Stimulated activated CD4-positive, alpha-beta T cell treated with anti-CD3 and anti-CD28 coated beads, Interleukin-1b, Interleukin-23, amount 100 ng/mL, for 48 hours (primary cell): ENCODE results near the gene PDGFC.

ENCODE experiments used
- DNase-seq: peaks from one replicate; pipeline ENCODE4 v3.0.0-alpha.2; 2020

Gene PDGFC

GRCh38 chr4:156971676-156972378 lies at the start of gene PDGFC:
Gene PDGFC, minus strand, starts transcription at chr4:156971799. Its CDS starts 896 bp downstream, at chr4:156970903.
- no peak for DNase-seq

DNA sequence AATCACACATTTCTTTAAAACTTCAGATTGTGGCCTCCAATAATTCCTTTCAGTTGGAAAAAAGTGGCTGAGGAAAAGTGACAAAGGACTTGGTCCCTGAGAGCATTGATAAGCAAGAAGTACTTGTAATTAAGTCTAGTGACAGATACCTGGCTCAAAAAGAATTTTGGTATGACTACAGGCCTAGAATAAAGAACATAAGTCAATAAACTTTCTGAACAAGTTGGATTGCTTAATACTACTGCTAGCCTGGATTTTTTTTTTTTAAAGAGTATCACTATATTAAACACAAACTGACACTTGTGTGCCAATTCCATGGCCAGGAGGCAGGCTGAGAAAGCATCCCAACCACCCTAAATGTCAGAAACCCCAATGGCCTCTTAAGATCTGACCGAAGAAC lies 49.3 kb upstream of the PDGFC start:
- DNase-seq, result no peak

DNA sequence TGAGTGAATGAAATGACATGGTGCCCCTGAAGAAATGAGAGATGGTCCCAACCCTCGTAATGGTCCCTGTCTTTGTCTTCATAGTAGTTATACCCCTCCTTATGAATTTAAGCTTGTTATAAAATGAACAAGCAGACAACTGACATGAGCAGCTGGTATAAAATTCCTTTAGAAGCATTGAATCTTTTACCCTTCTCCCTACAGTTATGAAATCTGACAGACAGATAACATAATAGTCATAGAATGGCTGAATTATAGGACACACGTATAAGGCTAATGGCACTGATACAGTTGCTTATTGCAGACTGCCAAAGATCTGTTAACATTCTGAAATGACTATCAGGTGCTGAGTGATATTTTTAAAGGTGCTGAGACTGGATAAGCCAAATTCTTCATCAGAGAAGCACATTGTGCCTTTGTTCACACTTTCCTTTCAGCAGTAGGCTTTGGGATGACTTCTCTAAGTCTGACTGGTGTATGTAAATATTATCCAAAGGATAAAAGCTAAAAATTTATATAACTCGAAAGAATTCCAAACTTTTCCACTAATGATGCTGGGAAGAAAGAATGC lies 47.4 kb upstream of the PDGFC start:
- no peak for DNase-seq

GRCh38 chr4:157014621-157015591 lies 43.3 kb upstream of the PDGFC start:
- DNase-seq, result no peak

DNA sequence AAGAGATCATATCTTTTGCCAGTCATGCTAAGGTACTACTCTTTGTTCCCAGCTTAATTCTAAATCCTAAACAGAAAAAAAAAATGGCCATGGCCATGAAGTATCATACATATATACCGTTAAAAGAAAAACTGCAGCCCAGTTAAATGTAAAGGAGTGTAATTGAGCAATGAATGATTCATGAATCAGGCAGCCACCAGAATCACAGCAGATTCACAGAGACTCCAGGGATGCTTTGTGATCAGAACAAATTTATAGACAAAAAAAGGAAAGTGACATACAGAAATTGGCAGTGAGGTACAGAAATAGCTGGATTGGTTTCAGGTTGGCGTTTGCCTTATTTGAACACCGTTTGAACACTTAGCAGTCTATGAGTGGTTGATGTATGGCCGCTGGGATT lies 42.1 kb upstream of the PDGFC start:
- no peak for DNase-seq

- no peak for DNase-seq
Measured at GRCh38 chr4:157012781-157013180, 41.2 kb upstream of the PDGFC start.

- no peak for DNase-seq
Measured at GRCh38 chr4:157012296-157012695, 40.7 kb upstream of the PDGFC start.

GRCh38 chr4:157010630-157011029 lies 39.0 kb upstream of the PDGFC start:
- no peak for DNase-seq

GRCh38 chr4:157005831-157006230 lies 34.2 kb upstream of the PDGFC start:
- DNase-seq, result no peak

DNA sequence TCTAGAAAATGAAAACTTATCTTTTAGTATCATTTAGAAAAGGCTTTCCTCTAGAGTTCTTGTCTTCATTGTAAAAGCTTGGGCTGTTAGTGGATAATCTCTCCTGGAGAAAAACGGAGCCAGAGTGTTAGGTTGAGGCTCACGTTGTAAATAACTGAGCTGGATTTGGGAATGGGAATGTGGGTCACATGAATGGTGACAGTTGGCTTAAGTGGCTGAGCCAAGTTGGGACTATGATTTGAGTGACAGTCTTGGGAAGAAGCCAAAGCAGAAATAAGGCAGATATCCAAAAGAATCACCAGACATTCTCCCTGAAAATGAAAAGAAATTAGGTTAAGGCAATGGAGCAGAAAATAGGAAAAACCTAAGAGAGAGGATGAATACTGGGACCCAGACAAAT lies 33.6 kb upstream of the PDGFC start:
- no peak for DNase-seq

GRCh38 chr4:157004279-157005161 lies 32.9 kb upstream of the PDGFC start:
- DNase-seq, result no peak

DNA sequence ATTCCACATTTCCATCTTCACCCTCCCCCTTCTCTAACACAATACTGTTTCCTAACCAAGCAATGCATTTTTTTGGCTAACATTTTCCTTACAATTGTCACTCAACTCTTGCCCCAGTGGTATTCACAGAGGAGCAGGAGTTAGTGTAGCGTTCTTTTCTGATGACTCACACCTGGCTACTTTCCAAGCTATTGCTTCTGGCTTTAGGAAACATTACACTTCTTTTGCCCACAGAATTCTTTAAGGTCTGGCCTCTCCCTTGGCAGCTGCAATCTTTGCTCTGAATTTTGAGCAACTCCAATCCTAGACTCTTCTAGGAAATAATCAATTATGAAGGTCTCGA lies 27.5 kb upstream of the PDGFC start:
- no peak for DNase-seq

DNA sequence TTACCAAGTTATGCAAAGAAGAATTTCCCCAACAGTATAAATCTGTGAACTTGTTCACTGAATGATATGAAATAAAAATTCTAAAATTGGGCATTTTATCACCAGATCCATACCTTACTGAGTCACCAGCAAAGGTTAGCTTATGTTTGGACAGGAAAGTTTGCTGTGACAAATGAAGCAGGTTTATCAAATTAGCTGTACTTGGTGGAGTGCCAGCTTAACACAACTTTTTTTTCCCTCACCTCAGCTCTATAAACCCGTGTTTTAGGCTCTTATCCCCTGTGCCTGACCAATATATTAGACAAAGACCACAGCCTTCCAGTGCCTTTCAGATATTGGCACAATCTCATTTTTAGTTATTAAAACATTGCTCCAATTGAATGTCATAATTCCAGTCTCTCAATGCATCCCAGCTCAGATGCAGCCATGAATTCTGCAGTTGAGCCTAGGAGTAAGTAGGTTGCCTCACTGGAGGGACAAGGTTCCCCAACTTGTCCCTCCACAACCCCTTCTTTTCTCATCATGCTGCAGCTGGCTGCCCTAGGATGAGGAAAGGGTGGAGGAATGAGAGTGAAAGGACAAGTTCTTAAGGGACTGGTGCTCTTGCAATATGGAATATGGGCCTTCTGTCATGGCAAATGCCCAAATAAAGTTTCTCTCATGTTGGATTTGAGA lies 27.0 kb upstream of the PDGFC start:
- DNase-seq, result no peak

DNA sequence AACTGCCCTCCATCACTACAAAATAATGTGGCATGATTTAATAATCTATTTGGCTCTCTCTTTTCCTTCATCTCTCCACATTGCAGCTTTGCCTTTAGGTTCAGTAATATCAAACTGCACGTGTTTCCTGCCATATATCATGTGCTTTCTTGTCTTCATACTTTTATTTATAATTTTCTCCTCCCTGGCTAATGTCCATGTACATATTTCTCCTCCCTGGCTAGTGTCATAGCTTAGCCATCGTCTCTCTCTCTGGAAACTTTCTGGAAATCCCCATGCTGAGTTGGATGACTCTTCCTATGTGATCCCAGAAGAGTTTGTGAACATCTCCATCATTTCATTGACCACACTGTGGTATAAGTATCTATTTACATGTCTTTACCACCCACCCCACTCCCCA lies 21.3 kb upstream of the PDGFC start:
- DNase-seq, result no peak

GRCh38 chr4:156991161-156991560 lies 19.6 kb upstream of the PDGFC start:
- DNase-seq, result no peak

- no peak for DNase-seq
Measured at GRCh38 chr4:156983366-156983765, 11.8 kb upstream of the PDGFC start.

GRCh38 chr4:156981262-156981769 lies 9.7 kb upstream of the PDGFC start:
- DNase-seq, result no peak

DNA sequence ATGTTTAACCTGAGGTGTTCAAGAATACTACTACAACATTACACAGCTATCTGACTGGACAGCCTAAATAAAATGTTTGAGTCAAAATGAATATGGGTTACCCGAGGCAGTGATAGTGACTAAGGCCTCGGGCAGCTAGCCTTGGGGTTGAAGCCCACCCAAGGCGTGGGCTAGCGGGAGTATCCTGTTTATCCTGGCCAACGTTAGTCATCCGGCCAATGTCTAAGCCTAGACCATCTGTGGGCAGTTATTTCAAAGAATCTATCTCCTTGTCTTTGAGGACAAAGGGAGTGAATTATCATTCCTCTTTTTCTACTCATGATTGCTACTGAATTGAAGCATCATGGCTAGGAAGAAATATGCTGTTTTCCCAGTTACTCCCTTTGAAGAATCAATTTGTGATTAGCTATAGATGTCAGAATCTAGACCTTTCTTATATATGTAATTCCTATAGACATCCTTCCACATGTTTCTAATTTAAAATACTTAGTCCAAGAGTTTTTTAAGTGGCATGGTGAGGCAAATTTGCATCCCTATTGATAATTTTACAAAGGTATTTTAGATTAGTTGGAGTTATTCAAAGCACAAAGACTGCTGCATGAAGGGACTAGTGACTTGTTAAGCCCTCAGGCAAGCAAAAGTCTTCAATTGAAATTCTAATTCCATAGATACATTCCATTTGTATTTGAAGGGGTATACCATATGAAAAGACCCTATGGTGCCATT lies 6.0 kb upstream of the PDGFC start:
- DNase-seq, result no peak

GRCh38 chr4:156976147-156976546 lies 4.5 kb upstream of the PDGFC start:
- DNase-seq, result no peak

- no peak for DNase-seq
Measured at GRCh38 chr4:156975686-156976085, 4.1 kb upstream of the PDGFC start.

GRCh38 chr4:156974264-156974663 lies 2.7 kb upstream of the PDGFC start:
- no peak for DNase-seq
